RWPE1 (cell line): Measurements from ENCODE around the gene IMMP2L.

ENCODE experiments used
- CTCF ChIA-PET: fragments of 350-600 bp; sonication (Branson Sonifier 250); formaldehyde crosslinking; extraction: SDS; loops from one replicate; lab custom pipeline; 2021; lab: Yijun Ruan, JAX
- POLR2A ChIA-PET: fragments of 400-600 bp; formaldehyde crosslinking; extraction: SDS; loops from one replicate; lab custom pipeline; 2020; ENCODE audit warnings: antibody characterized with exemption; ENCODE audit not compliant: low non-redundant PET; lab: Yijun Ruan, JAX
- DNase-seq: peaks from one replicate; pipeline ENCODE4 v3.0.0; 2012; ENCODE audit warnings: low spot score
- H3K27ac ChIP-seq: fragments of 450-650 bp; 2 replicates; pipeline ENCODE4 v1.5.1; 2017
- TF ChIP-seq, protein P1 (sequence below): fragments of 450-650 bp; conservative IDR thresholded peaks from 2 replicates; pipeline ENCODE4 v1.5.1; 2017; ENCODE audit warnings: low read depth, mild to moderate bottlenecking

IMMP2L gene

GRCh38 chr7:110784749-110785148 lies 777.5 kb downstream of the IMMP2L start:
- POLR2A ChIA-PET, result no interaction called here
- no peak for DNase-seq
- H3K27ac ChIP-seq, result no peak overlapping the region
- CTCF ChIA-PET, result no interaction called here
- TF ChIP-seq, protein P1, sequence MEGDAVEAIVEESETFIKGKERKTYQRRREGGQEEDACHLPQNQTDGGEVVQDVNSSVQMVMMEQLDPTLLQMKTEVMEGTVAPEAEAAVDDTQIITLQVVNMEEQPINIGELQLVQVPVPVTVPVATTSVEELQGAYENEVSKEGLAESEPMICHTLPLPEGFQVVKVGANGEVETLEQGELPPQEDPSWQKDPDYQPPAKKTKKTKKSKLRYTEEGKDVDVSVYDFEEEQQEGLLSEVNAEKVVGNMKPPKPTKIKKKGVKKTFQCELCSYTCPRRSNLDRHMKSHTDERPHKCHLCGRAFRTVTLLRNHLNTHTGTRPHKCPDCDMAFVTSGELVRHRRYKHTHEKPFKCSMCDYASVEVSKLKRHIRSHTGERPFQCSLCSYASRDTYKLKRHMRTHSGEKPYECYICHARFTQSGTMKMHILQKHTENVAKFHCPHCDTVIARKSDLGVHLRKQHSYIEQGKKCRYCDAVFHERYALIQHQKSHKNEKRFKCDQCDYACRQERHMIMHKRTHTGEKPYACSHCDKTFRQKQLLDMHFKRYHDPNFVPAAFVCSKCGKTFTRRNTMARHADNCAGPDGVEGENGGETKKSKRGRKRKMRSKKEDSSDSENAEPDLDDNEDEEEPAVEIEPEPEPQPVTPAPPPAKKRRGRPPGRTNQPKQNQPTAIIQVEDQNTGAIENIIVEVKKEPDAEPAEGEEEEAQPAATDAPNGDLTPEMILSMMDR, result no peak

DNA sequence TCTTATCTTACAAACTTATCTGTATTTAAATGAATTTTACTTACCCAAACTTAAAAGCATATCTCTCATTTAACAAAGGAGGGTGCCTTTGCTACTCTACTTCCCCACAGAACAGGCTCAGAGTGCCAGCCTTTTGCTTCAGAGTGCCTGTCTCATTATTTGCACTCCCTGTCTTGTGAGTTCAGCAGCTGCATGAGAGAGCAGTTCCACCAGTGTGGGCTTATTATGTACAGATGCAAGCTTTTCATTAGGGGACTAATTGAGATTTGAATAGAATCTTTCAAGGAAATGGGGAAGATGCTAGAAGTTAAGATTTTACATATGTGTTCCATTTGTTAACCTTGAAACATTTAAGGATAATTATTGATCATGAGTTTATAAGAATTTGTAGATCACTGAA lies 781.6 kb downstream of the IMMP2L start:
- TF ChIP-seq, protein P1, result no peak
- ChIA-PET POLR2A (no interaction called here), CTCF (no interaction called here)
- no peak overlapping the region for H3K27ac ChIP-seq
- DNase-seq, result no peak

- POLR2A ChIA-PET, result no interaction called here
- CTCF ChIA-PET, result no interaction called here
- DNase-seq, result no peak
These were observed 783.0 kb downstream of the IMMP2L start for GRCh38 chr7:110779339-110779738.

GRCh38 chr7:110775046-110775445 lies 787.2 kb downstream of the IMMP2L start:
- TF ChIP-seq, protein P1, result no peak
- CTCF ChIA-PET, result no interaction called here
- POLR2A ChIA-PET, result no interaction called here
- no peak overlapping the region for H3K27ac ChIP-seq
- no peak for DNase-seq

More at GRCh38 chr7:110779339-110779738, 783.0 kb downstream of the IMMP2L start:
- TF ChIP-seq, protein P1, result no peak
- no peak overlapping the region for H3K27ac ChIP-seq

DNA sequence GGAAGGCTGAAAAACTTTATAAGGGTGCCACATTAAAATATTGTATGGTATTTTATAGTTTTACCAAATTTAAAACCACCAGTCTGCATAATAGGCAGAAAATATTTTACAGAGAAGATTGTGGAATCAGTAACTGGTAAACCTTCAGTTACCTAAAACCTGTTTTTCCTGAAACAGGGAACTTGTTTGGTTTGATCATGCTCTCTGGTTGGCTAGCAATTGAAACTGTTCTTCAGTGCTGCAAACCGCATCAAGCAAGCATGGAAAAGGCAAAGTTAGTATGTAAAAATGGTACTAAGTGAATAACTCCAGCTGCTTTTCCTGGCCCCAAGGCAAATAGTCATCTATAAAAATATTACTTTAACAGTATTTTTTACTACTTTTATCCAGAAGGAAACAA lies 788.2 kb downstream of the IMMP2L start:
- no peak for DNase-seq
- no peak overlapping the region for H3K27ac ChIP-seq
- ChIA-PET POLR2A (no interaction called here), CTCF (no interaction called here)
- TF ChIP-seq, protein P1, result no peak

DNA sequence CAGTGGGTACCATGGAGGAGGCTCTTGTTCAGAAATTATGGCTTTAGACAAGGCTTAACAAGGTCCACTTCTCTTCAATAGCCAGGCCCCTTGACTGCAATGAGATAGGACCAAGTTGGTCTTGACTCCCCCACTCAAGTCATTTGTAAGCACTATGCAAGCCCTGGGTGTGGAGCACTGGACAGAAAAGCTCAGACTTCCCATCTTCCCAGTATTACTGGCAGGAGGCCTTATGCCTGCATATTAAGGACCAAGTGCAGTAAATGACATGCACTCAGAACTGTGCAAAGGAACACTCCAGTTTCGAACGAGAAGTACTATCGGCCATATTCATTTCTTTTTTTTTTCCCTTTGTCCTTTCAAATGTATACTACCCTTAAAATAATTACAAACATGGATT lies 789.7 kb downstream of the IMMP2L start:
- H3K27ac ChIP-seq, result no peak overlapping the region
- CTCF ChIA-PET, result no interaction called here
- TF ChIP-seq, protein P1, result no peak
- POLR2A ChIA-PET, result no interaction called here
- DNase-seq, result no peak

- CTCF ChIA-PET, result no interaction called here
- no peak for DNase-seq
- POLR2A ChIA-PET, result no interaction called here
These were observed 790.6 kb downstream of the IMMP2L start for GRCh38 chr7:110771717-110772116.

More at GRCh38 chr7:110771717-110772116, 790.6 kb downstream of the IMMP2L start:
- TF ChIP-seq, protein P1, result no peak
- H3K27ac ChIP-seq, result no peak overlapping the region
